Heart left ventricle (tissue), 16 donors: ENCODE results near the gene LITAFD. TPM values are rescaled to one million over a fixed set of nuclear protein-coding genes. Genes with fewer than 3 reads are reported as not detected.
A peak's percentile ranks its signal among the peaks of the same experiment; 100 is the strongest.

Experiments
- ATAC-seq, 4 donors: fragments of 200-7000 bp; cut with Tn5 transposase; one replicate each; pipeline ENCODE4 v1.9.1; 2020 to 2022; ENCODE audit warnings: moderate library complexity in 4 of 4, mild to moderate bottlenecking in 3 of 4, moderate number of reproducible peaks in 1 of 4
- DNase-seq, 5 donors: peaks; one replicate each; pipeline ENCODE4 v3.0.0-alpha.2; 2020
- H3K27ac ChIP-seq, 12 donors: fragments of 200-600 bp; sonication (generic) in 4 of 12; one replicate each; pipeline versions ENCODE4 v1.5.0 to v1.8.0; 2016 to 2022; ENCODE audit warnings: mild to moderate bottlenecking in 2 of 12
- H3K27me3 ChIP-seq, 9 donors: fragments of 200-600 bp; sonication (generic) in 2 of 9; one replicate each; pipeline versions ENCODE4 v1.5.1 to v1.8.0; 2016 to 2022; ENCODE audit warnings: mild to moderate bottlenecking in 3 of 9
- H3K36me3 ChIP-seq, 9 donors: fragments of 200-600 bp; sonication (generic) in 2 of 9; one replicate each; pipeline versions ENCODE4 v1.5.0 to v1.8.0; 2018 to 2022; ENCODE audit warnings: mild to moderate bottlenecking in 2 of 9
- H3K4me1 ChIP-seq, 12 donors: fragments of 200-600 bp; sonication (generic) in 4 of 12; one replicate each; pipeline versions ENCODE4 v1.5.0 to v1.8.0; 2016 to 2022; ENCODE audit warnings: mild to moderate bottlenecking in 3 of 12
- H3K4me3 ChIP-seq, 12 donors: fragments of 200-600 bp; sonication (generic) in 4 of 12; one replicate each; pipeline versions ENCODE4 v1.5.0 to v1.8.0; 2017 to 2022; ENCODE audit warnings: mild to moderate bottlenecking in 9 of 12, moderate library complexity in 4 of 12
- H3K9me3 ChIP-seq, 12 donors: fragments of 200-600 bp; sonication (generic) in 4 of 12; one replicate each; pipeline versions ENCODE4 v1.5.0 to v1.8.0; 2016 to 2022; ENCODE audit warnings: mild to moderate bottlenecking in 1 of 12
- POLR2A ChIP-seq, 2 donors: fragments of 450-650 bp; IDR thresholded peaks; one replicate each; pipeline ENCODE4 v1.6.1; 2017; ENCODE audit warnings: antibody characterized with exemption in 2 of 2, mild to moderate bottlenecking in 2 of 2, moderate library complexity in 2 of 2
- WGBS, 4 donors: extraction: QIAGEN DNeasy Blood & Tissue Kit in 2 of 4; methylation state at CpG; one replicate each; pipeline versions ENCODE4 v1.1.5 to v1.1.7; 2013 to 2018; 5-methylcytosine and 5-hydroxymethylcytosine counted together
- intact Hi-C, 10 donors: fragments of 100-400 bp; cut with DNase I; formaldehyde crosslinking; loops; one replicate each; pipeline versions ENCODE4 v1.11.1 to v1.14.2; 2022
- polyA plus RNA-seq, 2 donors: library from polyadenylated mRNA; stranded (reverse); fragments of 200-250 nt; gene quantifications; one replicate each; pipeline ENCODE4 v1.2.3, GENCODE V29; 2013
- total RNA-seq, 9 donors: library from RNA; depleted of rRNA in 2 of 9; stranded (reverse); fragments of >200 nt in 2 of 9; fragmentation: NEBNext Ultra II Directional in 3 of 9; extraction: Animal tissue kit (Norgen Biotek cat#: 25700) in 3 of 9; gene quantifications; one replicate each; pipeline versions ENCODE4 v1.1.0 to v1.2.4, GENCODE V29; 2016 to 2023
- TF ChIP-seq, protein P1 (sequence below), 12 donors: fragments of 200-600 bp; sonication (generic) in 4 of 12; IDR thresholded peaks; one replicate each; pipeline versions ENCODE4 v1.5.0 to v1.8.0; 2018 to 2022; ENCODE audit warnings: antibody characterized with exemption in 12 of 12, mild to moderate bottlenecking in 5 of 12
- donor health status: ischemic (EF 13 %, LVEDD 7.1; RV severe dilation, severe dysfunction).
- donor health status: healthy with polysubstance abuse.
- donor health status: DM: no; HTN: yes; CAD: no.
- donor health status: DM: no; HTN: no; CAD: no.
- donor health status: ischemic (EF 25% LVEDD 6.9; RV normal size, moderate dysfunction).
- donor health status: ischemic (EF 25% LVEDD 5.7; RV mildly dilated, moderate dysfunction).
- donor health status: healthy.
- donor health status: DM: yes; HTN: yes; CAD: no.
- donor health status: ischemic (EF 35%, LVEDD 5.7; RV mildly dilated, moderate dysfunction).
- donor health status: nonischemic (EF 11% LVEDD 7.7; RV severe dilation, severe dysfunction).
- donor health status: DM: yes; HTN: yes; CAD: no.
- donor health status: PGD.
- donor health status: ischemic (EF 29% LVEDD 5.4; RV normal size, mild dysfunction).
- donor health status: nonischemic (EF 23%, LVEDD 6.1; RV moderate dilation, normal function).

Gene LITAFD
- total and polyA plus RNA-seq, 11 donors, result not detected

DNA sequence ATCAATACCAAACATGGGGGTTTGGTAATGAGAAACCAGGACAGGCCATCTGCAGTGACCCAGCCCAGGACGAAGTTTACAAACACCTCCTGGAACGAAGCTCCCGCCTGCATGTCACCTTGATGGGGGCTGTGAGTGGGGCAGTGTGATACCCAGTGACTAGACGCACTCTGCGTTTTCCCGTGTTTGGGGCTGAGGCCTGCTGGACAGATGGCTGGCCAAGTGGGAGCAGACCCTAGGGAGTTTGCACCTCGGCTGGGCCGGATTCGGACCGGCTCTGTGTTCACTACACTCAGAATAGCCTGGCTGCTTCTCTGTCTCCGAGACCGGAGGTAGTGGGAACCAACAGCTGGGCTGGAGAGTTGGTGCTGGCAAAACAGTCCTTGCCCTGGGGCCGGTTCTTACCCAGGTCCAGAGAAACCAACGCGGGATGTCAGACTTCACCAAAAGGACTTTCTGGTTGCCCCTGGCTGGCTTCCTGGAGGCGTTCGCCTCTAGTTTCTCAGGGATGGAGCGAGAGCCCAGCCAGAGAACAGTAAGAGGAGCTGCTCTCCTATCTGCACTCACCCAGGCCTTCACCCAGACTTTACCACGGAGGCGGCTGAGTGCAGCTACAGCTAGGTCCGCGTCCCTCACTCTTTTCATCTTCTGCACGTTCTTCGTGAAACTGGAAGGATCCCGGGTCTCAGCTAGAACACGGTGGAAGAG, 33.8 kb upstream of the LITAFD start:
- H3K27me3 ChIP-seq, result no peaks in the 10 kb centered on the region
- no peak overlapping the region for H3K4me3 ChIP-seq
- ATAC-seq, result no peak
- intact Hi-C loops, result no loop called here
- H3K27ac ChIP-seq, result peak overlapping the region in 1 of 12 donors; percentile 70
- peak in 1 of 5 donors; percentile 21 for DNase-seq
- H3K36me3 ChIP-seq, result peaks cover 0 to 56% (median 43%) of the 10 kb centered on the region in 9 donors
- H3K9me3 ChIP-seq, result no peaks in the 10 kb centered on the region
- 85 to 89% (median 86%) methylated on average over 21 to 26 of the region's 26 CpGs for WGBS, 4 donors
- TF ChIP-seq POLR2A (IDR thresholded peaks at IDR 0.05), result no peak
- TF ChIP-seq, protein P1, sequence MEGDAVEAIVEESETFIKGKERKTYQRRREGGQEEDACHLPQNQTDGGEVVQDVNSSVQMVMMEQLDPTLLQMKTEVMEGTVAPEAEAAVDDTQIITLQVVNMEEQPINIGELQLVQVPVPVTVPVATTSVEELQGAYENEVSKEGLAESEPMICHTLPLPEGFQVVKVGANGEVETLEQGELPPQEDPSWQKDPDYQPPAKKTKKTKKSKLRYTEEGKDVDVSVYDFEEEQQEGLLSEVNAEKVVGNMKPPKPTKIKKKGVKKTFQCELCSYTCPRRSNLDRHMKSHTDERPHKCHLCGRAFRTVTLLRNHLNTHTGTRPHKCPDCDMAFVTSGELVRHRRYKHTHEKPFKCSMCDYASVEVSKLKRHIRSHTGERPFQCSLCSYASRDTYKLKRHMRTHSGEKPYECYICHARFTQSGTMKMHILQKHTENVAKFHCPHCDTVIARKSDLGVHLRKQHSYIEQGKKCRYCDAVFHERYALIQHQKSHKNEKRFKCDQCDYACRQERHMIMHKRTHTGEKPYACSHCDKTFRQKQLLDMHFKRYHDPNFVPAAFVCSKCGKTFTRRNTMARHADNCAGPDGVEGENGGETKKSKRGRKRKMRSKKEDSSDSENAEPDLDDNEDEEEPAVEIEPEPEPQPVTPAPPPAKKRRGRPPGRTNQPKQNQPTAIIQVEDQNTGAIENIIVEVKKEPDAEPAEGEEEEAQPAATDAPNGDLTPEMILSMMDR (IDR thresholded peaks at IDR 0.05), result no peak
- peaks cover 0 to 31% (median 18%) of the 10 kb centered on the region in 12 donors for H3K4me1 ChIP-seq

DNA sequence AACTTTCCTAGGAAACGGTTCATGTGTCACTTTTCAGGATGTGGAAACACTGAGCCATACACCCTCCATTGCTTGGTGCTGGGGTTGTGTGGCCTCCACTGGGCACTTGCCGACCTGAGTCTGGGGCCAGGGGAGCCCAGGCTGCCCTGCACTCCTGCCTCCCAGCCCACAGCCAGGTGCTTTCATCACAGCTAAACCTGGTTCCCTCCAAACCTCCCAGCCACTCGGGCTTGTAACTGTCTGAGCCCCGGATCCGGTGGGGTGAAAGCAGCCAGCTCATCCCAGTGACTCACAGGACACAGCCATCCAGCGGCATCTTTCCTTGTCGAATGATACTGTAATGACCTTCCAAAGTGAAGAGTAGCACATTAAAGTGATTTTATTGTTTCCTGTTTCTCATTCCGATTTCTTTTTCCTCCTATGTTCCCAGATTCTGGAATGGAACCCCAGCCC, 33.2 kb upstream of the LITAFD start:
- Histone ChIP-seq H3K27ac (peak overlapping the region in 1 of 12 donors; percentile 70), H3K9me3 (no peaks in the 10 kb centered on the region), H3K4me1 (peaks cover 0 to 33% (median 19%) of the 10 kb centered on the region in 12 donors), H3K36me3 (peaks cover 0 to 62% (median 43%) of the 10 kb centered on the region in 9 donors), H3K27me3 (no peaks in the 10 kb centered on the region), H3K4me3 (no peak overlapping the region)
- no peak for ATAC-seq
- DNase-seq, result no peak
- no peak for TF ChIP-seq POLR2A (IDR thresholded peaks at IDR 0.05)
- TF ChIP-seq, protein P1 (IDR thresholded peaks at IDR 0.05), result no peak
- intact Hi-C loops, result no loop called here
- WGBS, 4 donors, result 77 to 90% (median 86%) methylated on average over 8 of the region's 8 CpGs

DNA sequence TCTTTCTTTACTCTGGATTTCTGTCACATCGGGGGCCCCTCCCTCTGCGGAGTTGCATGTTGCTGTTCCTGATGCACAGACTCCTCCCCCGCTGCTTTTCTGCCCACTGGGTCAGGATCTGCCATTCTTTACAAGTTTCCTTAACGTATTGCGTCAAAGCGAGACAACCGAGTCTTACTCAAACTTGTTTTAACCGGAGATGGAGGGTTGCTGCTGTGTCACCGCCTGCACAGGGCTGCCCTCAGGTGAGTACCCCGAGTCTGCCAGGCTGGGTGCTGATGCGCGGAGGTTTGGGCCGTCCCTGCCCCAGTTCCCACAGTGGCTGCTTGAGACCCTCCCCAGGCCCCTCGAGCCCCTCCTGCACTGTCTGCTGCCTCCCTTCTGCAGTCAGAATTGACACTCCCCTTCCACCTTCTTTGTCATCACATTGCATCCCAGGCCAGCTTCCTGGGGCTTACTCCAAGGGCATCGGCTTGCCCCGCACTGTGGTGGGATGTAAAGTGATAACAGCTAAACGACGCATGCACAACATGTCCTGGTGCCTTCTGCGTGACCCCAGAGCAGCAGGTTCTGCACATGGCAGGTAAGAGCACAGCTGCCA, 32.6 kb upstream of the LITAFD start:
- Histone ChIP-seq H3K36me3 (peaks cover 0 to 65% (median 46%) of the 10 kb centered on the region in 9 donors), H3K4me3 (no peak overlapping the region), H3K27me3 (no peaks in the 10 kb centered on the region), H3K27ac (peak overlapping the region in 10 of 12 donors; percentile 50 to 70 (median 60)), H3K9me3 (no peaks in the 10 kb centered on the region), H3K4me1 (peaks cover 0 to 33% (median 19%) of the 10 kb centered on the region in 12 donors)
- intact Hi-C loops, result no loop called here
- no peak for ATAC-seq
- 78 to 84% (median 81%) methylated on average over 18 to 19 of the region's 19 CpGs for WGBS, 4 donors
- no peak for TF ChIP-seq POLR2A (IDR thresholded peaks at IDR 0.05)
- TF ChIP-seq, protein P1 (IDR thresholded peaks at IDR 0.05), result no peak
- peak in 1 of 5 donors; percentile 27 for DNase-seq

DNA sequence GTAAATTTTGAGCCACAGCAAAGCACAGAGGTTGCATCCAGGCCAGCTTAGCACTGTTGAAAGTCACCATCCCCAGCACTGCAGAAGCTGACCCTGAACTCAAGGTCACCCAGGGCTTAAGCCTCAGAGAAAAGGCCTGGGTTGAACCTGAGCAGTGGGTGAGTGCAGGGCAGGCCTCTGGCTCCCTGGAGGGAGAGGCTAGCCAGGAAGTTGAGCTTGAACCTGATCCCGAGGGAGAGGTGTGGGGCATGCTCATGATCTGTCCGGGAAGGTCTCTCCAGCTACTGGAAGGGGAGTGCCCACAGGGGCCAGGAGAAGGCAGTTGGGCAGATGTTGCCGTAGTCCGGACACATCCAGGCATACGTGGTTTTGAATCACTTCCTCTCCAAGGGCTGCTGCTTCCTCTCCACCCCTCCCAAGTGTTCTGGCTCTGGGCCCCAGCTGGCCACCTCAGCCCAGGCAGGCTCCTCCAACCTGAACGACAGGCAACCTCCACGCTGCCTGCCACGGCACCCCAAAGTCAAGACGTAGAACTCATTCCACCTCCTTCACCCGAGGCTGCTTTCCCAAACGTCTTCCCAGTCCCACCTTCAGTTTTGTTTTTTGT, 31.8 kb upstream of the LITAFD start:
- Histone ChIP-seq H3K9me3 (no peaks in the 10 kb centered on the region), H3K27me3 (no peaks in the 10 kb centered on the region), H3K27ac (peak overlapping the region in 11 of 12 donors; percentile 50 to 73 (median 60)), H3K4me3 (no peak overlapping the region), H3K36me3 (peaks cover 0 to 70% (median 55%) of the 10 kb centered on the region in 9 donors), H3K4me1 (peaks cover 0 to 33% (median 19%) of the 10 kb centered on the region in 12 donors)
- no peak for TF ChIP-seq POLR2A (IDR thresholded peaks at IDR 0.05)
- TF ChIP-seq, protein P1 (IDR thresholded peaks at IDR 0.05), result no peak
- intact Hi-C loops, result no loop called here
- ATAC-seq (peak; percentile 34 to 85 (median 79)), DNase-seq (peak in 4 of 5 donors; percentile 57 to 77 (median 64))
- WGBS, 4 donors, result 46 to 60% (median 47%) methylated on average over 10 to 11 of the region's 11 CpGs
